HL-60 (cell line): ENCODE results near the gene ERBB4.

Experiments
- CTCF ChIP-seq: IDR thresholded peaks from one replicate; pipeline ENCODE4 v1.5.1; 2011; ENCODE audit warnings: low read length, control low read depth, inconsistent platforms; ENCODE audit not compliant: insufficient read depth
- GABPA ChIP-seq: IDR thresholded peaks from 2 replicates; pipeline ENCODE4 v1.6.1; 2012; ENCODE audit warnings: low read depth
- POLR2AphosphoS5 ChIP-seq: IDR thresholded peaks from 2 replicates; pipeline ENCODE4 v1.6.1; 2012; ENCODE audit warnings: low read depth
- SPI1 ChIP-seq: IDR thresholded peaks from 2 replicates; pipeline ENCODE4 v1.6.1; 2012; ENCODE audit warnings: low read depth, mild to moderate bottlenecking, borderline replicate concordance

GRCh38 chr2:211903961-211904360 is 634.6 kb downstream of the ERBB4 start:
- TF ChIP-seq CTCF (no peak), POLR2AphosphoS5 (no peak), GABPA (no peak), SPI1 (no peak)
